ENCODE results near the gene DGKZ.

DNA sequence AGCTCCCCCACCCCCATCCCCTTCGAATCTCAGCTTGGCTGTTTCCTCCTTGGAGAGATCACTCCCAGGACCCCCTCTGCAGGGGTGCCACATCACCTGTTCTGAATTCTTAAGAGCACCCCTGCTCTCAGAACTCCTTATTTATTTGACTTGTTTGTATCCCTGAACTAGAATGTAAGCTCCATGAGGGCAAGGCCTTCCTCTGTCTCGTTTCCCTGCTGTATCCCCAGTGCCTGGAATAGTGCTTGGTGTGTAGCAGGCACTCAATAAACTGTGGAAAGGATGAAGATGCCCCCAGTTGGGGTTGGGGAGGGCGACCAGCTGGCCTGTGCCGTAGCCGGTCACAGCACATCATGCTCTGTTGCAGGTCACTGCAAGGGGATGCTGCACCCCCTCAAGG is 30.6 kb downstream of the DGKZ start:
- no peak for TF ChIP-seq CTCF (IDR thresholded peaks at IDR 0.05; ENCODE audit: insufficient read depth, low read length)
- TF ChIP-seq POLR2AphosphoS5 (IDR thresholded peaks at IDR 0.05; ENCODE audit: low read depth), result no peak
- TF ChIP-seq SPI1 (IDR thresholded peaks at IDR 0.05; ENCODE audit: borderline replicate concordance, low read depth), result no peak

Data from HL-60 (cell line).